Activated CD8-positive, alpha-beta T cell treated with anti-CD3 and anti-CD28 coated beads for 36 hours (primary cell): ENCODE results near the gene BUD13. TPM values are rescaled to one million over a fixed set of nuclear protein-coding genes. Genes with fewer than 3 reads are reported as not detected.

Source experiments
- ATAC-seq: fragments of 200-7000 bp; cut with Tn5 transposase; one replicate; pipeline ENCODE4 v1.10.0; 2021; ENCODE audit warnings: mild to moderate bottlenecking, moderate library complexity
- CTCF ChIA-PET: fragments of 350-600 bp; sonication (Branson Sonifier 250); formaldehyde crosslinking; loops from one replicate; lab custom pipeline; 2021; ENCODE audit warnings: antibody characterized with exemption; lab: Charles Lee
- POLR2A ChIA-PET: fragments of 350-600 bp; sonication (Branson Sonifier 250); formaldehyde crosslinking; loops from one replicate; lab custom pipeline; 2021; ENCODE audit warnings: antibody characterized with exemption; lab: Charles Lee
- DNase-seq: peaks from one replicate; pipeline ENCODE4 v3.0.0-alpha.2; 2020
- H3K27ac Mint-ChIP-seq: one replicate; pipeline ENCODE4 v1.8.0; 2021; ENCODE audit warnings: mild to moderate bottlenecking, mixed read lengths
- H3K27me3 Mint-ChIP-seq: one replicate; pipeline ENCODE4 v1.8.0; 2021; ENCODE audit warnings: mixed read lengths
- H3K36me3 Mint-ChIP-seq: one replicate; pipeline ENCODE4 v1.8.0; 2021; ENCODE audit warnings: low read depth, mixed read lengths
- H3K4me1 Mint-ChIP-seq: one replicate; pipeline ENCODE4 v1.8.0; 2021; ENCODE audit warnings: low read depth, mixed read lengths
- H3K4me3 Mint-ChIP-seq: one replicate; pipeline ENCODE4 v1.8.0; 2021; ENCODE audit warnings: mild to moderate bottlenecking, moderate library complexity, mixed read lengths
- H3K9me3 Mint-ChIP-seq: one replicate; pipeline ENCODE4 v1.8.0; 2021; ENCODE audit warnings: mixed read lengths
- CTCF ChIP-seq: fragments of 200-600 bp; IDR thresholded peaks from one replicate; pipeline ENCODE4 v1.8.0; 2022; ENCODE audit warnings: antibody characterized with exemption, mild to moderate bottlenecking
- intact Hi-C: fragments of 100-400 bp; cut with micrococcal nuclease; formaldehyde crosslinking; loops from one replicate; pipeline ENCODE4 v1.10.0; 2022
- total RNA-seq, 2 experiments: library from RNA; stranded (reverse); gene quantifications; one replicate each; pipeline ENCODE4 v1.2.3, GENCODE V29; 2021

BUD13 gene
- total RNA-seq, 2 experiments from 2014 or later: 26.6 to 28.6 TPM

- intact Hi-C loops: loop anchor here (5.0 kb wide), 1 partner anchor 75 kb away; no protein-coding TSS in a partner anchor
- DNase-seq (no peak), ATAC-seq (no peak)
- no peak for TF ChIP-seq CTCF
- no peak overlapping the region for H3K4me3 Mint-ChIP-seq
- H3K27me3 Mint-ChIP-seq: no peaks in the 10 kb centered on the region
- H3K9me3 Mint-ChIP-seq: no peaks in the 10 kb centered on the region
- POLR2A ChIA-PET: interaction anchor here (0.6 to 3.6 kb wide), 3 partner anchors 10 to 59 kb away, joined by 3 to 28 read pairs (median 10); partner anchors contain the start of gene ZPR1
- H3K4me1 Mint-ChIP-seq: peaks cover 58% of the 10 kb centered on the region
- H3K36me3 Mint-ChIP-seq: peaks cover 59% of the 10 kb centered on the region
- CTCF ChIA-PET: interaction anchor here (2.3 to 3.6 kb wide), 3 partner anchors 10 to 59 kb away, joined by 9 to 17 read pairs (median 12); partner anchors contain the start of genes APOA5 and ZPR1
- peak overlapping the region; percentile 65 for H3K27ac Mint-ChIP-seq
These were observed 4.3 kb upstream of the BUD13 start for GRCh38 chr11:116777056-116777455.

- ATAC-seq: no peak
- H3K36me3 Mint-ChIP-seq: peaks cover 58% of the 10 kb centered on the region
- no peak overlapping the region for H3K4me3 Mint-ChIP-seq
- CTCF ChIA-PET: interaction anchor here (2.3 to 3.6 kb wide), 3 partner anchors 11 to 59 kb away, joined by 9 to 17 read pairs (median 12); partner anchors contain the start of genes APOA5 and ZPR1
- H3K27ac Mint-ChIP-seq: peak overlapping the region; percentile 65
- DNase-seq: no peak
- TF ChIP-seq CTCF: no peak
- intact Hi-C loops: loop anchor here (5.0 kb wide), 1 partner anchor 76 kb away; no protein-coding TSS in a partner anchor
- POLR2A ChIA-PET: interaction anchor here (0.6 to 3.6 kb wide), 5 partner anchors 10 to 76 kb away, joined by 3 to 28 read pairs (median 3); partner anchors contain the start of genes APOA5 and ZPR1
- peaks cover 62% of the 10 kb centered on the region for H3K4me1 Mint-ChIP-seq
- H3K27me3 Mint-ChIP-seq: no peaks in the 10 kb centered on the region
- no peaks in the 10 kb centered on the region for H3K9me3 Mint-ChIP-seq
These were observed 3.8 kb upstream of the BUD13 start for GRCh38 chr11:116776522-116776984.

GRCh38 chr11:116775975-116776374, 3.2 kb upstream of the BUD13 start:
- TF ChIP-seq CTCF: no peak

GRCh38 chr11:116774661-116775060, 1.9 kb upstream of the BUD13 start:
- DNase-seq (no peak), ATAC-seq (no peak)
- H3K27me3 Mint-ChIP-seq: no peaks in the 10 kb centered on the region
- H3K36me3 Mint-ChIP-seq: peaks cover 50% of the 10 kb centered on the region
- POLR2A ChIA-PET: interaction anchor here (1.1 to 4.5 kb wide), 3 partner anchors 13 to 456 kb away, joined by 4 to 44 read pairs (median 4); partner anchors contain the start of genes SIK3 and ZPR1
- peaks cover 60% of the 10 kb centered on the region for H3K4me1 Mint-ChIP-seq
- TF ChIP-seq CTCF: no peak
- H3K4me3 Mint-ChIP-seq: no peak overlapping the region
- no peaks in the 10 kb centered on the region for H3K9me3 Mint-ChIP-seq
- intact Hi-C loops: loop anchor here (5.0 kb wide), 1 partner anchor 78 kb away; no protein-coding TSS in a partner anchor
- no peak overlapping the region for H3K27ac Mint-ChIP-seq
- CTCF ChIA-PET: interaction anchor here (1.0 to 2.6 kb wide), 2 partner anchors 12 to 13 kb away, joined by 3 to 9 read pairs; partner anchors contain the start of gene ZPR1

More at GRCh38 chr11:116775975-116776374, 3.2 kb upstream of the BUD13 start:
- no peak for DNase-seq
- H3K4me3 Mint-ChIP-seq: no peak overlapping the region
- no peaks in the 10 kb centered on the region for H3K27me3 Mint-ChIP-seq
- H3K4me1 Mint-ChIP-seq: peaks cover 63% of the 10 kb centered on the region
- ChIA-PET CTCF (interaction anchor here (2.3 to 3.0 kb wide), 2 partner anchors 11 to 15 kb away, joined by 9 to 17 read pairs; partner anchors contain the start of genes APOA5 and ZPR1), POLR2A (interaction anchor here (0.6 to 3.6 kb wide), 4 partner anchors 11 to 454 kb away, joined by 3 to 28 read pairs (median 4); partner anchors contain the start of genes APOA5 and ZPR1)
- H3K27ac Mint-ChIP-seq: peak overlapping the region; percentile 31
- H3K36me3 Mint-ChIP-seq: peaks cover 54% of the 10 kb centered on the region
- intact Hi-C loops: loop anchor here (5.0 kb wide), 1 partner anchor 76 kb away; no protein-coding TSS in a partner anchor
- no peak for ATAC-seq
- H3K9me3 Mint-ChIP-seq: no peaks in the 10 kb centered on the region
